Stimulated activated CD4-positive, alpha-beta T cell treated with anti-CD3 and anti-CD28 coated beads, Interleukin-12 subunit alpha, Interleukin-12 subunit beta, amount 100 ng/mL, for 4 hours (primary cell): ENCODE measurements around the gene FCRL6.

Source experiments
- DNase-seq: peaks from one replicate; pipeline ENCODE4 v3.0.0-alpha.2; 2020

The FCRL6 gene, protein sequence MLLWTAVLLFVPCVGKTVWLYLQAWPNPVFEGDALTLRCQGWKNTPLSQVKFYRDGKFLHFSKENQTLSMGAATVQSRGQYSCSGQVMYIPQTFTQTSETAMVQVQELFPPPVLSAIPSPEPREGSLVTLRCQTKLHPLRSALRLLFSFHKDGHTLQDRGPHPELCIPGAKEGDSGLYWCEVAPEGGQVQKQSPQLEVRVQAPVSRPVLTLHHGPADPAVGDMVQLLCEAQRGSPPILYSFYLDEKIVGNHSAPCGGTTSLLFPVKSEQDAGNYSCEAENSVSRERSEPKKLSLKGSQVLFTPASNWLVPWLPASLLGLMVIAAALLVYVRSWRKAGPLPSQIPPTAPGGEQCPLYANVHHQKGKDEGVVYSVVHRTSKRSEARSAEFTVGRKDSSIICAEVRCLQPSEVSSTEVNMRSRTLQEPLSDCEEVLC

DNA sequence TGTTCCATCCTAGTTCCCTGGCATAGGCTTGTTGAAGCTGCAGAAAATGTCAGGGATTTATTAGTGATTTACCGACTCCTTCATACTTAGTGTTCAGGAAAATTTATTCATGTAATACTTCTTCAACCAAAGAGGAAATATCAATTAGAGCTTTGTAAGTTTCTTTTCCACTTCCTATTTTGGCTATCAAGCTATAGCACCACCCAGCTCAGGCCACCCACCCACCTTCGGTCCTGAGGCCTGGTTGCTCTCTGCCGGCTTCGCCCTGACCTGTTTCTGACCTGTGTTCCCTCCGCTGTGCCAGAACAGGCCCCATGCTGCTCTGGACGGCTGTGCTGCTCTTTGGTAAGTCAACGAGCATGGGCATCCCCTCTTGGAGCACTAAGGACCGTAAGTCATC, at the start of gene FCRL6:
Gene FCRL6 (plus strand): TSS at position 250 of the 400 bp plus-strand sequence. CDS start 65 bp downstream, at position 315.
- DNase-seq, result no peak

DNA sequence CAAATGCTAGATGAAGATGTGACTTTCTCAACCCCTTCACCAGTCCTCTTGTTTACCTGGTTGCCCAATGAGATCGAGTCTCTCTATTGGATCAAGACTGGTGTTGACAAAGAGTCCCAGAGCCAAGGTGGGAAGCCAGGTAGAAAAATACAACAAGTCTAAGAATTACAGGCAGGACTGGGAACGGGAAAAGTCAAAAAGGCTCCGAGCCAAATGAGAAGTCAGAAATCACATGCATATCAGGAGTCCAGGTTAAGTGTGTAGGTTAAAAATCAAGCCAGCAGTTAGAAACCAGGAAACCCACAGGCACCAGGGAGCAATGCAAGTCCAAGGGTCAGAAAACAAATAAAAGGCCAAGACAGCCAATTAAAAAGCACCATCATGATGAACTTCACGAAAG, 48.8 kb upstream of the FCRL6 start:
- no peak for DNase-seq

DNA sequence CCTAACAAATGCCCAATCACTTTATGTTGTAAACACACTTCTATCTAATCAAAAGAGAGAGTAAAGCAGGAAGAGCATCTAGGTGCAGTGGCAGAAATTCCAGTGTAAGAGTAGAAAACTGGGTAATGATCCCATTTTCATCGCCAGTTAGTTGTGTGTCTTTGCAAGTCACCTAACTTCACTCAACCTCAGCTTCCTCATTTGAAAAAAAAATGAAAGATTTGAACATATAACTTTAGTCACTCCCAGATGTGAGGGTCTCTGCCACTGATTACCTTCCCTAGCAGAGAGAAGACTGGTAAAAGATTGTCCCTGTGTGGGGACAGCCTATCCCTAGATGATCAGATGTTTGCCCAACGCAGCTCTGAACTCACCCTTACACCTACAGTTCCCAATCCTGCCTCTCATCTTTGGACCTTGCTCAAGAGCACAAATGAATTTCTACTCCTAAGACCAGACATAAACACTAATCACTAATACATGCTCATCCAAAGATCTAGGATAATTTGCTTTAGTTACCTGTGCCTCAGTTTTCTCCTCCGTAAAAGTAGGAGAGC, 46.6 kb upstream of the FCRL6 start:
- DNase-seq, result no peak

DNA sequence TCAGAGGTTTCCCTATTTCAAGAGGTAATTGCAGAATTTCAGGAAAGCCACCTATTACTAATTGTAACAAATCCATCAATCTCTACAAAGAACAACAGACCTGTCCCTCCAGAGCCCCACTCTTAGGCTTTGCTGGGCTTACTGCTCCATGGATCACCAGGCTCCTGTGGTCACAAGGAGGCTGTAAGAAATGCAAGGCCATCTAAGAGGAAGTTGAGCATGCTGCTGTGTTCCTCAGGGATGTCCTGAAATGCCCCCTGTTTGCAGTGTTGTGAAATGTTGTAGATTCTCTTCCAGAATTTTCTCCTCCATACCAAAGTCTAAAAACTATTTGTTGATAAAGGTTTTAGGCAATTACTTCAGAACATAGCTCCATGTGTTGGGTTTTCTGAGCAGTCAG, 45.8 kb upstream of the FCRL6 start:
- DNase-seq, result no peak

DNA sequence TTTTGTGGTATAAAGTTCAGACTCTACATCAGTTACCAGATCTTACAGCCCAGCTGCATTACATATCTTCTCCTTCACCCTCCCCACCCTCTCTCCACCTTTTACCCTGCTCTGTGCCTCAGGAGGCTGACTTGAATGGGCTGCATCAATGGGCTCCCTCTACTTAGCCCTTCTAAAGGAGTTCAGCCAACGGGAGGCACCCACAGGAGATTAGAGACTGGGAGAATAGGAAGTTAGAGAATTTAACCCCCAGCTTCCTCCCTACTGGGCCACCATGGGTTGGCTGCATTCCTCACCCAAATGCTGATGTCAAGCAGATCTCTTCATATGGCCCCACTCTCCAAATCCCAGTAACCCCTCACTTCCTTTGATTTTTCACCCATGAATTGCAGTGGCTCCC, 38.5 kb upstream of the FCRL6 start:
- DNase-seq, result no peak

DNA sequence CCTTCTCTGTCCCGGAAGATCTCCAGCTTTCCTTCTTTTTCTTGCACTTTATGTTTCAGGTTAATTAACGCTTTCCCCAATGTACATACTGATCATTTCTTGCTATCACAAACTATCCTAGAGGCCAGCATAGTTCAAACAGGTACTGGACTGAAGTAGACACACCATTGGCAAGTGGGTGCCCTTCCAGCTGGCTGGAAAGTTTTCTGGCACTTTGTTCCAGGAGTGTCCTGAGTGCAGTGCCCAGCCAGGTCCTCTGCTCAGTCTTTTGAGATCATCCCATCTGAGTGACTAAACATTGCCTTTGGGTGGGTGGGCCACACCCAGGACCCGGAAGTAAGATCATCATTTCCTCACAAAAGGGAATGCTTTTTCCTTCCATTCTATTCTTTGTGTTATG, 36.4 kb upstream of the FCRL6 start:
- DNase-seq, result no peak

DNA sequence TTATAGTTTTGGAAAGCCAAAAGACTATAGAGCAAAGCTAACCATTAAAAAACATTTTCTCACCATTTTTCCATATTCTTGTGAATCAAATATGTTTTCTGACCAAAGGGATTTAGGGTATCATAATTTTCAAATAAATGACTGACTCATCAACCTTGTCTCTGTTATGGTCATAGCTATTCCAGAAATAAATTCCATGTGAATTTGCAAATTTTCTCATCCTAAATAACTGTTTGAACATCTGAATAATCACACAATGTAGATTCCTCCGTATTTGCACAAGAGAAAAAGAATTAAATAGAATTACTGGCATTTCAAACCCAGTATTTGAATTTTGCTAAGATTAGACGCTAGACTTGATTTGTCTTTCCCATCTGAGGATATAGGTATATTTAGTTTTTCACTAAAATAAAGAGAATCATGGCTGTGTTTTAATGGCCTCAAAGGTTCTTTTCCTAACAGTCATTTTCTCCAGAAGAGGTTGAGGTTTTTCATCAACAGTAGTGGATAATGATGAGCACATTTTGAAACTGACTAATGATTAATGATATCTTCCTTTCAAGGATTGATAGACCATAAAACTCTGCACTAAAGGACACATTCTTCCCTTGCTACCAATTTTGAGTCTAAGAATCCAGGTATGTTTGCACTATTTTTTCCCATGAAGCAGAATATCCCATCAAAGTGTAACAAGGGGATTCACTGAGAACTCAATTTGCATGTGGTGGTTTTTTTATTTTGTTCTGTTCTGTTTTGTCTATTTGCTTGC, 30.8 kb upstream of the FCRL6 start:
- no peak for DNase-seq

DNA sequence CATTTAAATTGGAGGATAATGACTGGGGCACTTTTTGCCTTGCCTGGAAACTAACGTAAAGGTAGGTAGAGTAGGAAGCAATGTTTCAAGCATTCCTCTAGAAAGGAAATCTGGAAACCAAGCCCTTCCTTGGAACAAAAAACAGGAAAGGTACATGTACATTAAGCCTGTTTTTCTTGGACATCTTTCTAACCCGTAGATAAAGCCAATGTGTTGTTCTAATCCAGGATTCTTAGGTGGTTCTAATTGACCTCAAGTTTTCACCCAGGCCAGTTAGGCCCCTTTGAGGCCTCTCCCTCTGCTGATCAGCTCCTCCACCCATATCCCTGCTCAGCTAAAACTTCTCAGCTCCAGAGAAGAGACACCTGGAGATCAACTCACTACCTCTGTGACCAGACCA, 27.7 kb upstream of the FCRL6 start:
- no peak for DNase-seq

DNA sequence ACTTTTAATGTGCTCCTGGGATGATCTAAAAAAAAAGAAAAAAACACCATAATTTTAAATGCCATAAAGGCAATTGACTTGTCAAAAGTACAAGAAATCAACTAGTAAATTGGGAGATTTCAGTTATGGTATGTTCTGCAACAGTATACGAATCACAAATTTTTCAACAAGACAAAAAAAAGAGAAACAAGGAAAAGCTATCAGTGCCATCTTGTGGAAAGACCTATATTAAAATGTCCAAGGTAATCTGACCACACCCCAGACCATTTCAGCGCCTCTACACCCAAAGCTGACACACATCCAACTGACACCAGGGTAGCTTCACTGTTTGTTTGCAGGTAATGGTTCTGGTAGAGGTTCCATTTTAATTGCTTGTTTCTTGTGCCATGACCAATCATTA, 26.4 kb upstream of the FCRL6 start:
- no peak for DNase-seq

DNA sequence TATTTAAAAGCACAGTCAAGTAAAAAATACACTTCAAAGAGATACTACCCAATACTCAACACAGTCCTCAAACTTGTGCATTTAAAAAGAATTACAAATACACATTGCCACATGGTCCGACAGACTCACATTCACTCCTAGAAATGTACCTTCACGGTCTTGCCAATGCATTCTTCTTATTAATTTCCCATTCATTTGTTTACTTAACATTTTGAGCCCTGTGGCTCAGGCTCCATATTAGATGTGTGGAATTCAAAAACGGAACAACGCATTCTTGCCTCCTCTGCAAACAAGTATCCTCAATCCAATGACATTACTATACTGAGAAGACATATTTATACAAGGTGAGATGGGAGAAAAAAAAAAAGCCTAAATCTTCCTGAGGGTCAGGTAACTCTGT, 23.9 kb upstream of the FCRL6 start:
- DNase-seq, result no peak

DNA sequence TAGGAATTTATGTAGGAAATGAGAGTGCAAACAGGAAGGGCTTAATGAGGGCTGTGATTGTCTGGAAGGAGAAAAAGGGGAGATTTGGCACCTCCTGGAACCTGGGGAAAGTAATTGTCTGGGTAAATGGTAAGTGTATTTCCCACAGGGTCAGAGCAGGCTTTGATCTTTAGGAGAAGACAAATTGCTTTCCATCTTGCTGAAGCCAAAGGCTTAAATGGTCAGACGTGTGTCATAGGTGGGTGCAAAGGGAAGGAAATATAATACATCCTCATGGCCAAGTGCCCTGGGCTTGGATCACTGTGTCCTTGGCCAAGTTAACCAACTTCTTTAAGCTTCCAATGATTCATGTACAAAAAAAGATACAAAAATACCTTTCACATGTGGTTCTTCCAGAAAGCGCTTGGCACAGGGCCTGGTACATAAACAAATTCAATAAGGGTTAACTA, 22.7 kb upstream of the FCRL6 start:
- DNase-seq, result no peak

DNA sequence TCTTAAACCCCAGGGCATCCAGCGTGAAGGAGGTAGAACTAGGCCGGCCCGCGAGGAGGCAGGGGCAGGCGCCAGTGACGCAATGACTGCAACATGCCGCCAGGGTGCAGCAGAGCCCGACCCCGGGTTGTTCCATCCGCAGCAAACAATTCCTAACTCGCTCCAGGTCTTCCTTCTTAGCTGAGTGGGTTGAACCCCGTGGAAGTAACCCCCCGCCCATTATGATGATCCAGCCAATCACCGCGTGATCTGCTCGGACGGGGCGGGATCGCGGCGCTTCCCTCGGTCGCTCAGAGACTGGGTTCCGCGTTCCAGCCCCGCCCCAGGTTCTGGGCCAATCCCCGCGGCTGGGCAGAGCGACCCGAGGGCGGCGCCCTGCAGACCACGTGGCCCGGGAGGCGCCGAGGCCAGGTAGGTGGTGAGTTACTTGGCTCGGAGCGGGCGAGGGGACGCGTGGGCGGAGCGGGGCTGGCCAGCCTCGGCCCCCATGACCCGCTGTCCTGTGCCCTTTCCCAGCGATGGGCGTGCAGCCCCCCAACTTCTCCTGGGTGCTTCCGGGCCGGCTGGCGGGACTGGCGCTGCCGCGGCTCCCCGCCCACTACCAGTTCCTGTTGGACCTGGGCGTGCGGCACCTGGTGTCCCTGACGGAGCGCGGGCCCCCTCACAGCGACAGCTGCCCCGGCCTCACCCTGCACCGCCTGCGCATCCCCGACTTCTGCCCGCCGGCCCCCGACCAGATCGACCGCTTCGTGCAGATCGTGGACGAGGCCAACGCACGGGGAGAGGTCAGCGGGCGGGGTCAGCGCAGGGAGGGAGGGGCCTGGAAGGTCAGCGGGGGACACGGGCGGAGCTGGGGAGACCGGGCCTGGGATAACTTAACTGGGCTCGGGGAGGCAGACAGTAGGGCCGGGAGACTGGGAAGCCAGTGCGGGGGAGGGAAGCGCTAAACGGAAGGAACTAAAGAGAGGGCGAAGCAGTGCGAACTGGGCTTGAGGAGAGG, 21.3 kb upstream of the FCRL6 start, which contains the start of gene DUSP23:
Gene DUSP23 (plus strand): TSS at position 380 of the 1,000 bp plus-strand sequence. CDS start 139 bp downstream, at position 519.
- peak; percentile 93 for DNase-seq

DNA sequence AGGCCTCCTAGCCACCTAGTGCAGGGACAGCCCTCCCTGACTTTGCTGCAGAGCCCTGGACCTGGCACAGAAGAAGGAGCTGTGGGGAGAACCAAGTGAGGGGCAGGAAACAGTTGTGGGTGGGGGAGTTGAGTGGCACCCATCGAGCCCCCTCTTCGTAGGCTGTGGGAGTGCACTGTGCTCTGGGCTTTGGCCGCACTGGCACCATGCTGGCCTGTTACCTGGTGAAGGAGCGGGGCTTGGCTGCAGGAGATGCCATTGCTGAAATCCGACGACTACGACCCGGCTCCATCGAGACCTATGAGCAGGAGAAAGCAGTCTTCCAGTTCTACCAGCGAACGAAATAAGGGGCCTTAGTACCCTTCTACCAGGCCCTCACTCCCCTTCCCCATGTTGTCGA, 20.2 kb upstream of the FCRL6 start:
- DNase-seq, result no peak

DNA sequence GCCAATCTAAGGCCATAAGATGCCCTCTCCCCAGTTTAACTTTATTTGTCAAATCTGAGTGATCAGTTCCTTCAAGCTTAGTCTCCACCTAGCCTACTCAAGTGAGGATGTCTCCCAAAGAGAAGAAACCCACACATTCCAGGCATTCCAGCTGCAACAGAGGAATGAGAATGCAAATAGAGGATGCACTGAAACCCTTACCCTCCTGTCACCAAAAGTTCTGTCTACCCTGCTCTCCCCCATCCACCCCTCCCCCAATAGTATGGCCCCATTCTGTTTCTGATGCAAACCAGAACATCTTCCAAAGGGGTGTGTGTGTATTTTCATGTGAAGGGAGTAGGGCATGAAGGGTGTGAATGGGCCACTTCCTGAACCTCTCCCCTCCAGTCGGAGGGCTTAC, 18.4 kb upstream of the FCRL6 start:
- DNase-seq, result no peak

DNA sequence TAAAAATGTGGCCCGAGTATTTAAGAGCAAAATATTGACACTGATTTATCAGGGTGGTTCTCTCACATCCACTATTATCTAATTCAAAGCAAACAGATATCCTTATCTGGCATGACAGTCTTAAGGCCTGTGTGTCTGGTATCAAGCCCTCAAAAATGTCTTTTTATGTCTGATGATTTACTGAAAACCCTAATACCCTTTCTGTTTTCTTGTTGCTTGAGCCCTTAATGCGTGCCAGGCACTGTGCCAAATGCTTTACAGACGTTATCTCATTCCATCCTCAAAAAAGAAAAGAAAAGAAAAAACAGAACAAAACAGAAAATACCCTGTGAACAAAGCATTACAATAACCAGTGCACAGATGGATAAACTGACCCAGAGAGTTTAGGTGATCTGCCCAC, 15.7 kb upstream of the FCRL6 start:
- no peak for DNase-seq

DNA sequence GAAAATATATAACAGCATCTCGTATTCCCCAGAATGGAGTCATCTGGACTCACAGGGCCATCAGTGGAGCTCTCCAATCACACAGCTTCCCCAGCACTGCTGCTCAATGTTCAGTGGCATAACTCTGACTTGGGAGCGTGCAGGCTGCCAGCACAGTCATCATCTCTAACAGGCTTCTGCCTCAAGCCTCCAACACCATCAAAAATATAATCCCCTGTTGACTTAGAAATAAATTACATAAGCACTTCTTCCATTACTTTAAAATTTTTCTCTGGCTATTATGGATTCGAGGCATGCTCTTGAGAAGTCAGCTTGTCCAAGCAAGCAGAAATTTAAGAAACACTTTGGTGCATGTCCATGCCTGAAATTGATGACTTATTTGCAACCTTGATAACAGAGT, 15.2 kb upstream of the FCRL6 start:
- DNase-seq, result no peak

DNA sequence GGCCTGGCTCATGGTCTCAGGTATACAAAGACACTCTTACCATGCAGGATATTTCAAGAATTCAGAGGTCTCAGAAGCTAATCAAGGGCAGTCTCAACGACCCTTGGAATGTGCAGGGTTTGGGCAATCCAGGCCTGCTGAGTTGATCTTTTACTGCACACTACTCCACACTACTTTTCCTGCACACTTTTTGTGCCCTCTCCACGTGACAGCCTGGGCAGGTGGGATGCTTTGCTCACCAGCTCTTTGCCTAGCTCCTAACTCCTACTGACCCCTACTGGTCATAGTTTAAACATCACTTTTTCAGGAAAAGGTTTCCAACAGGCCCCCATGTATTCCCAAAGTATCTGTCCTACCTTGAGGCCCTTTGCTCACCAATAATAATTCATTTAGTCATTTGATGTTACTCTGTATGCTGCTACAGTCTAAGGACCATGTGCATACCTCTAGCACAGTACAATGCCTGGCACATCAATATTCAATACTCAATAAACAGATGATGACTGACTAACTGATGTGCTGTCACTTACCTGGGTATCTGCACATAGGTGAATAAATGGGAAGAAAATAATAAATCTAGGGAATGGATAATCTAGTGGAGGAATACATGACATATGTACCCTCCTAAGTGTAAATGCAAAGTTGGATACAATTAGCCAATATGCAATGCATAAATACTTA, 11.8 kb upstream of the FCRL6 start:
- no peak for DNase-seq

DNA sequence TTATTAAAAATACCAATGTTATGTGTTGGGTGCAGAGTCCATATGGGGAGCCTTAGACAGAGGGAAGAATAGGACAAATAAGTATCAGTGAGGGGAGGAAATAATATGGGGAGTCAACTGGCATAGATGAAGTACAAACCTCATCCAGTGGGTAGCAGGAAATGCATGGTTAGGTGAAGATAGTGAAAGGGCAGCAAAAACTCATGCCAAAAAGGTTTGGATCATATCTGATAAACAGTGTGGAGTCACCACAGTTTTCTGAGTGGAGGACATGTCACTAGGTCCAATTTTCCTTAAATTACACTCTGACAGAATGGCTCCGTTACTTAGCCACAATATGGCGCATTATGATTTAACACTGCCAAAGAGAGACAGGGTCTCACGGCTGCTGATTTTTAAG, 11.1 kb upstream of the FCRL6 start:
- DNase-seq, result no peak

DNA sequence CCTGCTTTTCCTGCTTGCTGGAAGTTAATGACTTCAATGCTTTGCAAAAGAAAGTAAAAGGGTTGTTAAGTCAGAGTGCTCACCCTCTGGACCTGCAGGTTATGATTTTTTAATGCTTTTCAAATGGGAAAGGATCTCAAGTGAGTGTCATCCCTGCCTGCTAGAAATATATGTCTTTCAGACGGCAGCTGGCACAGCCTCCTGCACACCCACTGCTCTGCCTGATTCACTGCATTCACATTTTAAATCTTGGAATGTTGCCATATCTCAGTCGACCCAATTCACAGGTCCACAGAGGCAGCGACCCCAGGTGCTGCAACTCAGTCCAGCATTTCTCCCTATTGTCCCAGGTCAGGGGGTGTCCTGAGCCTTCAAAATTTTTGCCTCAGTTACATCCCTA, 10.7 kb upstream of the FCRL6 start:
- no peak for DNase-seq

DNA sequence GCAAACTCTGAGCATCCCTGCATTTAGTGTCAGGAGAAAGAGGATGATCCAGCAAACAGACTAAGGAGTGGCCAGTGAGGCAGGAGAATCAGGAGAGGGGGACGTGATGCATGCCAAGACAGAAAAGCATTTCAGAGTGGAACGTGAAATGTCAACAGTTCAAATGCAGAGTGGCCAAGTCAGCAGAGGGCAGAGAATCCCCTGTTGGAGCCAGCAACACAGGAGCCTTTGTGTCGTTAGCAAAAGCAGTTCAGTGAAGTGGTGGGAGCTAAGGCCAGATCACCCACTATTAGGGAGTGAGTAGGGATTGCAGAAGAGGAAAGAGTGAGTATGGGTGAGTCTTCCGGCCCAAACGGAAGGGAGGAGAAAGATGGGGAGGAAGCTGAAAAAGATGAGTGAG, 6.6 kb upstream of the FCRL6 start:
- DNase-seq, result no peak

DNA sequence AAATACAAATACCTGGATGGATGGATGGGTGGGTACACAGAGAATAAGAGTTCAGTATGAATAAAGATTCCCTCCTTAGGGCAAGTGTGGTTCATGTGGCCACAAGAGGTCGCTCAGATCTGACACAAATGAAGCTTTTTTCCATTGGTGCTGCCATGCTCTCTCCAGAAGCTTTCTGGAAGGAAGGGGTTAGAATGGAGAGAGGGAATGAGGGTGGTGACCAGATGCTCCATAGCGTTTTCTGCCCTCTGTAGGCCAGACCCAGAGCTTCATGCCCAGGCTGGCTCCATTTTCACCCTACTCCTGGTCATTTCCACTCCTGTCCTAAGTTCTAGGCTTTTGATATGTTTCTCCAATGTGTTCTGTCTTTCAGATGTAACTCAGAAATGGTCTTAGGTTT, 3.3 kb upstream of the FCRL6 start:
- DNase-seq, result peak; percentile 23

DNA sequence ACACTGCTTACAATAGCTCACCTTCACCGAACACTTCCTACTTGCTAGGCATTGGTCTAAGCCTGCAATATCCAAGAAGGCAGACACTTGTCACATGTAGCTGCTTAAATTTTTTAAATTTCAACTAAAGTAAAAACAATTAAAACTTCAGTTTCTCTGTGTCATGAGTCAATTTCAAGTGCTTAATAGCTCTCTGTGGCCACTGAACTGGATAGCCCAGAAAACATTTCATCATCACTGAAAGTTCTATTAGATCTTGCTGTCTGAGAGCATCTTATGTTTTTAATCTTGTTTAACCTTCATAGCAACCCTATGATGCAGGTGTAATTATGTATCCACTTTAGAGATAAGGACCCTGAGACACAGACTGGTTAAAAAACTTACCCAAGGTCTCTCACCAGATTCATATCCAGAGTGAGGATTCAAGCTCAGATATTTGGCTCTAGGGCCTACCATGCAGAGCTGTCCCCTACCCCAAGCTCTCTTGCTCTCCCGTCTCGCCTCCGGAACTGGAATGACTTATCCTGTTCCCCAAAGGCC, 2.6 kb upstream of the FCRL6 start:
- no peak for DNase-seq
